BE2C (cell line): Measurements from ENCODE around the gene MARK3.
A peak's percentile ranks its signal among the peaks of the same experiment; 100 is the strongest.

Experiments used
- DNase-seq: peaks from one replicate; pipeline ENCODE4 v3.0.0-alpha.2; 2020
- H3K27me3 ChIP-seq: fragments of 250-450 bp; sonication (Bioruptor Pico); 2 replicates; pipeline ENCODE4 v1.5.1; 2020; ENCODE audit warnings: mild to moderate bottlenecking
- H3K36me3 ChIP-seq: fragments of 250-450 bp; sonication (Bioruptor Pico); 2 replicates; pipeline ENCODE4 v1.5.1; 2020; ENCODE audit warnings: mild to moderate bottlenecking
- H3K4me1 ChIP-seq: fragments of 250-450 bp; sonication (Bioruptor Pico); 2 replicates; pipeline ENCODE4 v1.5.1; 2020
- H3K4me3 ChIP-seq: 2 replicates; pipeline ENCODE4 v1.5.1; 2011; ENCODE audit warnings: low read depth, low read length
- H3K9me3 ChIP-seq: fragments of 250-450 bp; sonication (Bioruptor Pico); 2 replicates; pipeline ENCODE4 v1.5.1; 2020
- CTCF ChIP-seq: IDR thresholded peaks from 2 replicates; pipeline ENCODE4 v1.5.1; 2012; ENCODE audit warnings: mild to moderate bottlenecking, low read depth, low read length

MARK3 gene

GRCh38 chr14:103529383-103530365 lies 144.5 kb downstream of the MARK3 start:
- Histone ChIP-seq H3K9me3 (no peaks in the 10 kb centered on the region), H3K36me3 (peaks cover 41% of the 10 kb centered on the region), H3K4me1 (peaks cover 5% of the 10 kb centered on the region; the same call in 1 of the 2 replicates), H3K4me3 (peak overlapping the region; percentile 99), H3K27me3 (no peaks in the 10 kb centered on the region)
- no peak for DNase-seq
- TF ChIP-seq CTCF = no peak

GRCh38 chr14:103530390-103530789 lies 145.2 kb downstream of the MARK3 start:
- no peaks in the 10 kb centered on the region for H3K27me3 ChIP-seq
- peaks cover 5% of the 10 kb centered on the region; the same call in 1 of the 2 replicates for H3K4me1 ChIP-seq
- peaks cover 48% of the 10 kb centered on the region for H3K36me3 ChIP-seq
- no peaks in the 10 kb centered on the region for H3K9me3 ChIP-seq
- peak overlapping the region; percentile 99 for H3K4me3 ChIP-seq
- TF ChIP-seq CTCF = no peak
- DNase-seq = no peak

GRCh38 chr14:103530831-103531230 lies 145.6 kb downstream of the MARK3 start:
- TF ChIP-seq CTCF = no peak
- H3K9me3 ChIP-seq = no peaks in the 10 kb centered on the region
- no peak overlapping the region; the same call in 1 of the 2 replicates for H3K4me3 ChIP-seq
- DNase-seq = no peak
- no peaks in the 10 kb centered on the region for H3K27me3 ChIP-seq
- H3K36me3 ChIP-seq = peaks cover 51% of the 10 kb centered on the region
- H3K4me1 ChIP-seq = peaks cover 5% of the 10 kb centered on the region; the same call in 1 of the 2 replicates

- Histone ChIP-seq H3K27me3 (no peaks in the 10 kb centered on the region), H3K4me1 (peaks cover 5% of the 10 kb centered on the region; the same call in 1 of the 2 replicates), H3K36me3 (peaks cover 54% of the 10 kb centered on the region), H3K9me3 (no peaks in the 10 kb centered on the region), H3K4me3 (no peak overlapping the region)
- TF ChIP-seq CTCF = no peak
- DNase-seq = no peak
These were observed 146.4 kb downstream of the MARK3 start for GRCh38 chr14:103531421-103532215.

- TF ChIP-seq CTCF = no peak
- H3K27me3 ChIP-seq = no peaks in the 10 kb centered on the region
- no peak for DNase-seq
- H3K36me3 ChIP-seq = peaks cover 55% of the 10 kb centered on the region
- no peak overlapping the region for H3K4me3 ChIP-seq
- H3K4me1 ChIP-seq = peaks cover 5% of the 10 kb centered on the region; the same call in 1 of the 2 replicates
- no peaks in the 10 kb centered on the region for H3K9me3 ChIP-seq
These were observed 147.3 kb downstream of the MARK3 start for GRCh38 chr14:103532216-103533136.
